ACC112 (cell line): ENCODE results near the gene OR6K3.
"Not testable (repeated sequence)": the region's sequence is repeated elsewhere in the genome, so short reads cannot be mapped to it uniquely, and the experiment has no call there.

ENCODE experiments used
- H2AFZ ChIP-seq: fragments of 200-600 bp; sonication (generic); one replicate; pipeline ENCODE4 v1.6.0; 2017; ENCODE audit warnings: antibody characterized with exemption, low read length; ENCODE audit not compliant: unreplicated experiment
- H3K27ac ChIP-seq: fragments of 200-600 bp; sonication (generic); 2 replicates; pipeline ENCODE4 v1.5.1; 2014; ENCODE audit warnings: low read depth, mild to moderate bottlenecking, antibody characterized with exemption, low read length, moderate library complexity
- H3K27me3 ChIP-seq: fragments of 200-600 bp; sonication (generic); 2 replicates; pipeline ENCODE4 v1.6.1; 2014; ENCODE audit warnings: mild to moderate bottlenecking, antibody characterized with exemption, low read length, moderate library complexity, mixed read lengths; ENCODE audit not compliant: insufficient read depth
- H3K36me3 ChIP-seq: fragments of 200-600 bp; sonication (generic); 2 replicates; pipeline ENCODE4 v1.6.1; 2016; ENCODE audit warnings: mild to moderate bottlenecking, antibody characterized with exemption, low read length, moderate library complexity, mixed read lengths; ENCODE audit not compliant: insufficient read depth
- H3K4me1 ChIP-seq: fragments of 200-600 bp; sonication (generic); one replicate; pipeline ENCODE4 v1.6.1; 2016; ENCODE audit warnings: low read length, mixed read lengths; ENCODE audit not compliant: insufficient read depth, unreplicated experiment, control insufficient read depth
- H3K4me3 ChIP-seq: fragments of 200-600 bp; sonication (generic); 2 replicates; pipeline ENCODE4 v1.5.1; 2014; ENCODE audit warnings: mild to moderate bottlenecking, low read depth, low read length
- H3K79me2 ChIP-seq: fragments of 200-600 bp; sonication (generic); one replicate; pipeline ENCODE4 v1.6.0; 2016; ENCODE audit warnings: low read length; ENCODE audit not compliant: control insufficient read depth, unreplicated experiment, insufficient read depth

OR6K3 gene

GRCh38 chr1:158688343-158688742 lies 32.2 kb downstream of the OR6K3 start:
- H3K79me2 ChIP-seq, H3K27me3 ChIP-seq, H2AFZ ChIP-seq, H3K27ac ChIP-seq, H3K4me3 ChIP-seq, H3K4me1 ChIP-seq, H3K36me3 ChIP-seq: not testable (repeated sequence)

DNA sequence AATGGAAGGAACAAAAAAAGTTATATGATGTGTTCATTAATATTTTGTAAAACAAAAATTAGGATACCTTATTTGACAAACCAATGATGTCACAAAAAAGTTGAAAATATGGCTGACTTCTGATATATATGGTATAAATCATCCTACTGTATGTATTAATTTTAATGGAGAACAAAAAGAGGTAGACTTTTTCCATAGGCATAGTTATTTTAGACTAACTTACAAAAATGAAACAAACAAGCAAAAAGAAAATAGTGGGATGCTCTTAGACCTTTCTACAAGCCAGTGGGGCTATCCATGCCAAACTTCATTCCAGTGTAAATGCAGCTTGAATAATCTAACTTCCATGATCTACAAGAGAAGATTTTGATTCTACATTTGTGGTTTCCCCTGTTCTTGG lies 33.5 kb downstream of the OR6K3 start:
- no peaks in the 10 kb centered on the region for H3K79me2 ChIP-seq
- no peaks in the 10 kb centered on the region for H3K4me1 ChIP-seq
- H3K27ac ChIP-seq = no peak overlapping the region
- no peaks in the 10 kb centered on the region for H3K36me3 ChIP-seq
- H2AFZ ChIP-seq = no peak overlapping the region
- H3K4me3 ChIP-seq = no peak overlapping the region
- H3K27me3 ChIP-seq = no peaks in the 10 kb centered on the region

DNA sequence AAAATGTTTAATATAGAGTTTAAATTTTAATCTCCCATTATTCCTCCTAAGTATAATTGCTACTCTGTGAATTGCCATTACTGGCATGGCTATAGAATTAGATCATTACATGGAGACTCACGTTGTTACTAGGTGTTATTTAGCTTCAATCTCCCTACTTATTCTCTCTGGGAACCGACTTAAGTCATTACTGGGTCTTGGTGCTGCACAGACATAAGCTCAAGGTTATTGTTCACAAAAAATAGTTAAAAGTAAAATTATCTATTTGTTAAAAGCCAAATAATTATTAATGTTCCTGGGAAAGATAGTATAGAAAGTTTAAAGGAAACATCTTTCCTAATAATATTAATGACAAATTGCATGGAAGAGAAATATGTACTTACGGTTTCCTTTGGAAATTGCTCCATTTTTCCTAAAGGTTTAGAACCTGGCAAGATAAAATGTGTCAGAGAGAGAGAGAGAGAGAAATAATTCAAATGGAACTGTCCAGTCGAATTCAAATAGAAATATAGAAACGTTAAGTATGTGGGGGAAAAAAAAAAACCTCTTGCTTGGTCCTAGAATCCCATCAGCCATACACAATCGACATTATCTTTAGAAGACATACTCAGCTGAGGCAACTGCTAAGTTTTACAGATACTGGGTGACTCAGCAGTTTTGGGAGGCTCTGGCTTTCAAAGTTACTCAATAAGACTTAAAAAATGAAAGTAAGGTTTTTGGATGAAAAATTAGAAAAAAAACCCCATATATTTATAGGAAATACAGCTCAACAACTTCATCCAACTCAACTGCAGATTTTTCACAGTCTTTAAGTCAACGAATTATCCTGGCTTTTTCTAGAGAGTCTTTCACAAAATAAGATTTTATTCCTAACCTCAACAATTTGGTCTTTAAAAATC lies 34.2 kb downstream of the OR6K3 start, which contains the start of gene SPTA1:
Gene SPTA1, minus strand, starts transcription at position 605 of the 899 bp plus-strand sequence. Its CDS starts 198 bp downstream, at position 407.
- H3K36me3 ChIP-seq = no peaks in the 10 kb centered on the region
- no peak within 1 kb of the TSS for H3K27ac ChIP-seq
- H3K4me3 ChIP-seq = no peak within 1 kb of the TSS
- H3K27me3 ChIP-seq = 0 out of 2 replicates have a peak, but pooled peaks cover 2% of the 10 kb centered on the region
- H3K79me2 ChIP-seq = no peaks in the 10 kb centered on the region
- no peaks in the 10 kb centered on the region for H3K4me1 ChIP-seq
- H2AFZ ChIP-seq = no peak within 1 kb of the TSS

GRCh38 chr1:158685085-158685484 lies 35.4 kb downstream of the OR6K3 start:
- Histone ChIP-seq H3K36me3 (no peaks in the 10 kb centered on the region), H3K79me2 (no peaks in the 10 kb centered on the region), H3K4me1 (no peaks in the 10 kb centered on the region), H3K27ac (no peak overlapping the region), H2AFZ (no peak overlapping the region), H3K4me3 (no peak overlapping the region), H3K27me3 (0 out of 2 replicates have a peak, but pooled peaks cover 4% of the 10 kb centered on the region)

DNA sequence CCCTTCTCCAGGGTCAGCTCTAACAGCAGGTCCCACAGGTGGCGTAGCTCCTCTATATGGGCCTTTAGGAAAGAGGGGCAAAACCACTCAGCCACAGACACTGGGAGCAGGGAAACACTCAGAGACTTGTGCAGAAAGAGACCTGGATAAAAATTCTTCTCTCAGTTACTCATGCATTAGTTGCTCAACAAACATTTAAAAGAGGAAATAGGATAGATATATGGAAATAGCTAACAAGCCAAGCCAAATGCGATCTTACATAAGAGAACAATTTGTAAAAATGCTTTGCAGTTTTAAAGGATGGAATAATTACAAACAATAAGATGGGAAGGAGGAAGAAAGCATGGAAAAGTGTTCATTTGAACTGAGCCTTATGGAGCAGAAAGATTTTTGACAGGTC lies 38.9 kb downstream of the OR6K3 start:
- no peak overlapping the region for H3K4me3 ChIP-seq
- H3K4me1 ChIP-seq = no peaks in the 10 kb centered on the region
- H3K79me2 ChIP-seq = no peaks in the 10 kb centered on the region
- 0 out of 2 replicates have a peak, but pooled peaks cover 4% of the 10 kb centered on the region for H3K27me3 ChIP-seq
- no peak overlapping the region for H2AFZ ChIP-seq
- H3K27ac ChIP-seq = no peak overlapping the region
- no peaks in the 10 kb centered on the region for H3K36me3 ChIP-seq

DNA sequence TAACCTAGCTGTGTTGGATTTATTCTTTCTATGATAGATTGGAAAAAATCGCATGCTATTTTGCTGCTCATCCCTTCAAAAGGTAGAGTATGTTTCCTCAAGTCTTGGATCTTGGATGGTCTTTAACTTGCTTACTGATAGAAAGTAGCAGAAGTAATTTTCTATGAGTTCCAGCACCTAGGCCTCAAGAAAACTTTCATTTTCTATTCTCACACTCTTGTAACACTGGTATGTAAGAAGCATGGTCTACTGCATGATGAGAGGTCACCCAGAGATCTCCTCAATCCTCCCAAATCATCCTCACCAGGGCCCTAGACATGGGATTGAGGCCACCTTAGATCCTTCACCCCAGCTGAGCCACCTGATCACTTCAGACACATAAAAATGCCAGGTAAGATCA lies 41.2 kb downstream of the OR6K3 start:
- Histone ChIP-seq H3K4me1 (no peaks in the 10 kb centered on the region), H3K36me3 (no peaks in the 10 kb centered on the region), H3K79me2 (no peaks in the 10 kb centered on the region), H2AFZ (no peak overlapping the region), H3K27me3 (0 out of 2 replicates have a peak, but pooled peaks cover 4% of the 10 kb centered on the region), H3K4me3 (no peak overlapping the region), H3K27ac (no peak overlapping the region)

DNA sequence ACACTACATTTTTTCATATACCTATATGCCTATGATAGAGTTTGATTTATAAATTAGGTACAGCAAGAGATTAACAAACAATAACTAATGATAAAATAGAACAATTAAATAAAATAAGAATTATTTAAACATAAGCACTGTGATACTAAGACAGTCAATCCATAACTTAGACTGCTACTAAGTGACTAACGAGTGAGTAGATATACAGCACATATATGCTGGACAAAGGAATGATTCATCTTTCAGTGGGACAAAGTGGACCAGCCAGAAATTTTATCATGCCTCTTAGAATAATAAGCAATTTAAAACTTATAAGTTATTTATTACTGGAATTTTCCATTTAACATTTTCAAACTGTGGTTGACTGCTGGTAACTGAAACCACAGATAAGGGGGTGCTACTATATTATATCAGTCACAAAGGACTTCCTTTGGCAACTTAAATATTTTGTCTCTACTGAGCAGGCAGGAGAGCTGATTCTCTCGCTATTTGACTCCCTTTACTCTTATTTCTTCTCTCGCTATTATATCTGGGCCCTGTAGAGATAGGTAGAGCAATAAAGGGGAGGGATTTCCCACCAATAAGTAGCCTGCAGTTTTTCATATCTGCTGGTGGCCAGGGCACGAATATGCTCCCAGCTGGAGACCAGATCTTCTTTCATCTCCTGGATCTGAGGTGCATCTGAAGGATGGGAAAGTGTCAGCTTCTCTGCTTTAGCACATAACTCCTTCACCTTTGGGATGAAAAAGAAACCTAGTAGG lies 44.8 kb downstream of the OR6K3 start:
- Histone ChIP-seq H2AFZ (no peak overlapping the region), H3K79me2 (no peaks in the 10 kb centered on the region), H3K4me1 (no peaks in the 10 kb centered on the region), H3K27me3 (no peaks in the 10 kb centered on the region), H3K27ac (no peak overlapping the region), H3K36me3 (no peaks in the 10 kb centered on the region), H3K4me3 (no peak overlapping the region)

- no peak overlapping the region for H2AFZ ChIP-seq
- H3K36me3 ChIP-seq = no peaks in the 10 kb centered on the region
- H3K4me3 ChIP-seq = no peak overlapping the region
- H3K27me3 ChIP-seq = no peaks in the 10 kb centered on the region
- H3K27ac ChIP-seq = no peak overlapping the region
- no peaks in the 10 kb centered on the region for H3K4me1 ChIP-seq
- no peaks in the 10 kb centered on the region for H3K79me2 ChIP-seq
Observed at GRCh38 chr1:158674302-158674701, 46.2 kb downstream of the OR6K3 start.
